GM23338 (cell line): ENCODE data around the gene CNOT8.
"Not testable (repeated sequence)": the region's sequence is repeated elsewhere in the genome, so short reads cannot be mapped to it uniquely, and the experiment has no call there.

Source experiments
- CREB1 ChIP-seq: fragments of 250-450 bp; sonication (Bioruptor Pico); IDR thresholded peaks from 2 replicates; pipeline ENCODE4 v1.5.0; 2020; ENCODE audit warnings: low read depth, mild to moderate bottlenecking, moderate library complexity
- CTCF ChIP-seq, 2 experiments: fragments of 200-600 bp in 1 of 2; sonication (generic) in 1 of 2; conservative IDR thresholded peaks; 2 replicates each; pipeline versions ENCODE4 v1.5.1 to v1.6.1; 2016 to 2017; ENCODE audit warnings: antibody characterized with exemption in 2 of 2, low read depth in 2 of 2, mild to moderate bottlenecking in 2 of 2, moderate library complexity in 1 of 2
- EZH2 ChIP-seq: fragments of 200-600 bp; sonication (generic); IDR thresholded peaks from one replicate; pipeline ENCODE4 v1.8.0; 2017; ENCODE audit warnings: antibody characterized with exemption, mild to moderate bottlenecking, low read depth; ENCODE audit not compliant: unreplicated experiment
- EZH2phosphoT487 ChIP-seq: fragments of 200-600 bp; sonication (generic); IDR thresholded peaks from one replicate; pipeline ENCODE4 v1.8.1; 2018; ENCODE audit warnings: antibody characterized with exemption; ENCODE audit not compliant: unreplicated experiment
- POLR2AphosphoS5 ChIP-seq: IDR thresholded peaks from 2 replicates; pipeline ENCODE4 v1.6.1; 2016; ENCODE audit warnings: antibody characterized with exemption, low read depth
- TF ChIP-seq, protein P1 (sequence below): IDR thresholded peaks from one replicate; pipeline ENCODE4 v1.6.1; 2018; ENCODE audit warnings: antibody characterized with exemption; ENCODE audit not compliant: unreplicated experiment

- not testable (repeated sequence) for TF ChIP-seq CTCF (conservative IDR thresholded peaks at IDR 0.05; ENCODE audit: low read depth in 2 of 2); POLR2AphosphoS5; EZH2; EZH2phosphoT487; CREB1 (CRISPR knock-in tag)
- TF ChIP-seq, protein P1, sequence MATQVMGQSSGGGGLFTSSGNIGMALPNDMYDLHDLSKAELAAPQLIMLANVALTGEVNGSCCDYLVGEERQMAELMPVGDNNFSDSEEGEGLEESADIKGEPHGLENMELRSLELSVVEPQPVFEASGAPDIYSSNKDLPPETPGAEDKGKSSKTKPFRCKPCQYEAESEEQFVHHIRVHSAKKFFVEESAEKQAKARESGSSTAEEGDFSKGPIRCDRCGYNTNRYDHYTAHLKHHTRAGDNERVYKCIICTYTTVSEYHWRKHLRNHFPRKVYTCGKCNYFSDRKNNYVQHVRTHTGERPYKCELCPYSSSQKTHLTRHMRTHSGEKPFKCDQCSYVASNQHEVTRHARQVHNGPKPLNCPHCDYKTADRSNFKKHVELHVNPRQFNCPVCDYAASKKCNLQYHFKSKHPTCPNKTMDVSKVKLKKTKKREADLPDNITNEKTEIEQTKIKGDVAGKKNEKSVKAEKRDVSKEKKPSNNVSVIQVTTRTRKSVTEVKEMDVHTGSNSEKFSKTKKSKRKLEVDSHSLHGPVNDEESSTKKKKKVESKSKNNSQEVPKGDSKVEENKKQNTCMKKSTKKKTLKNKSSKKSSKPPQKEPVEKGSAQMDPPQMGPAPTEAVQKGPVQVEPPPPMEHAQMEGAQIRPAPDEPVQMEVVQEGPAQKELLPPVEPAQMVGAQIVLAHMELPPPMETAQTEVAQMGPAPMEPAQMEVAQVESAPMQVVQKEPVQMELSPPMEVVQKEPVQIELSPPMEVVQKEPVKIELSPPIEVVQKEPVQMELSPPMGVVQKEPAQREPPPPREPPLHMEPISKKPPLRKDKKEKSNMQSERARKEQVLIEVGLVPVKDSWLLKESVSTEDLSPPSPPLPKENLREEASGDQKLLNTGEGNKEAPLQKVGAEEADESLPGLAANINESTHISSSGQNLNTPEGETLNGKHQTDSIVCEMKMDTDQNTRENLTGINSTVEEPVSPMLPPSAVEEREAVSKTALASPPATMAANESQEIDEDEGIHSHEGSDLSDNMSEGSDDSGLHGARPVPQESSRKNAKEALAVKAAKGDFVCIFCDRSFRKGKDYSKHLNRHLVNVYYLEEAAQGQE, result not testable (repeated sequence)
These were observed 35.5 kb upstream of the CNOT8 start for GRCh38 chr5:154822896-154823295.
